ENCODE measurements around the gene AK5.

AK5 gene

DNA sequence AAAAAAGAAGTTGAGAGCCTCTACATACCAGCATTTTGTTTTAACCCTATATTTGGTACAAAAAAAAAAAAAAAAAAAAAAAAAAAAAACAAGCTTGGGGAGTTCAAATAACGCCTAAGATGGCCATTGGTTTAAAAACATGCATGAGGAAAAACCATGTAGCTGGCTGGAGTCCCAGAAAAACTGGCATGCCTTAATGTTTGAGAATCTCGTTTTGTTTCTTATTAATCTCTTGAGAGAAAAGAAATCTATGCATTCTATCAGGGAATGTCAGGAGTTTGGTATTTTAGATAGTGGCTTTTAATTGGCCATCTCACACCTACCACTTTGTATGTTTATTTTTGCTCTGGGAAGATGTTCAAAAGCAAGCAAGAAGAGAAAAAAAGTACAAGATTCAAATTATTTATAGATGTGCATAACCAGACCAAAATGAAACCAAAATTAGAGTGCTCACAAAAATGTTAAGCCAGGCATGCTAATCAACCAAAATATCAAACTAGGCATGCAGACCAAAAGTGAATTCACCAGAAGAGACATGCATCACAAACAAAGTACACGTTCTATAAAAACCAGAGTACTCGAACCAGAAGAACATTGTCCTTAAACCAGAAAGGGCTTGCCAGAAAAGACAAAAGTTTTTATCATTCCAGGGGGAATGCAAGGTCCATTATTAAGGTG is 156.6 kb downstream of the AK5 start:
- no peak for ATAC-seq (ENCODE audit: low read depth)
- Mint-ChIP-seq H3K9me3 (peaks cover 10% of the 10 kb centered on the region), H3K27me3 (peaks cover 3% of the 10 kb centered on the region), H3K4me1 (no peaks in the 10 kb centered on the region), H3K36me3 (peaks cover 2% of the 10 kb centered on the region), H3K27ac (no peak overlapping the region), H3K4me3 (no peak overlapping the region)
- DNase-seq (ENCODE audit: low spot score in 2 of 2), result no peak

DNA sequence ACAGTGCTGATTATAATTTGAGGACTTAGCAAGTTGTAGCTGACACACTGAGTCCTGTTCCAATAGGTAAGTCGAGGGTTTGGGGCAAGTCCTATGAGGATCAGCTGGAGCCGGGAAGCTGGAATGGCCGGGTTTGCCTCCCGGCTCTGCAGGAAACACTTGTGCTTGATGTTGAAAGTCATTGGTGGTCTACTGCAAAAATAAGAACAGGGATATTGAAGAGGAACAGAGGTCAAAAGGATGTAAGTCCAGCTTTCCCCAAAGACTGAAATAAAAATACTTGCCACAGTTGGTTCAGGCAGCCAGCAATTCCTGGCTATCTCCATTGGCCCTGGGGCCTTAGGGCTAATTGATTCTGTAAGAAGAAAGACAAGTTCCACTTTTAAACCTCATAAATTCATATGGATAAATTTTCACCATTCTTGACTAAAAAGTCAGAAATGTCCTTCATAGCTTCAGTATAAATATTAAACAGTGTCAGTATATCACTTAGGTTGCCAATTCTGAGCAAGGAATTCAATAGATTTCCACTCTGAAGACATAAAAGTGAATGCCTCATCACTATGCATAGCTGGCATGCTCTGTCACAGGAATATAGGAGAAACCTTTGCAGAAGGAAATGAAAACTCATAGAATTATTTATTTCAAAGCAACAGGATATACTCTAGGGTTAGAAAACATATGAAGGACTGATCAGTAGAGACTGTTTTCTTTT is 165.2 kb downstream of the AK5 start:
- no peak overlapping the region for H3K4me3 Mint-ChIP-seq
- no peaks in the 10 kb centered on the region for H3K9me3 Mint-ChIP-seq
- ATAC-seq (ENCODE audit: low read depth) (no peak), DNase-seq (ENCODE audit: low spot score in 2 of 2) (no peak)
- no peaks in the 10 kb centered on the region for H3K36me3 Mint-ChIP-seq
- H3K4me1 Mint-ChIP-seq, result no peaks in the 10 kb centered on the region
- H3K27ac Mint-ChIP-seq, result no peak overlapping the region
- peaks cover 7% of the 10 kb centered on the region for H3K27me3 Mint-ChIP-seq

DNA sequence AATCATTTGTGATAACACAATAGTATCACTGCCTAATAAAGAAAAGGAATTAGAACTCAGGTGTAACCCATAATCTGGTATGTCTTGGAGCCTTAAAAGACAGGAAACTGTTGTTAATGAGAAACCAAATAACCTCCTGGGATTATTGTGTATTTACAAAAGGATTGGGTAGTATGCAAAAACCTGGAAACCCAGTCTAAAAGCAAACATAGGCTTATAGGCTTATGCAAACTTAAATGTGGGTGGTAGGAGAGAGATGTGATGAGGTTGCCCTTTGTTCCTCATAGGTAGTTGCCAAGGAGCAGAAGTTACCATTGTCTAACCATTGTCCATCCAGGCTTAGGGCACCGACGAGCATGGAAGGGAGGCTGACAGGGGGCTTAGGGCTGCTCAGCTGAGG is 165.8 kb downstream of the AK5 start:
- H3K36me3 Mint-ChIP-seq, result no peaks in the 10 kb centered on the region
- no peak overlapping the region for H3K27ac Mint-ChIP-seq
- H3K27me3 Mint-ChIP-seq, result peaks cover 7% of the 10 kb centered on the region

DNA sequence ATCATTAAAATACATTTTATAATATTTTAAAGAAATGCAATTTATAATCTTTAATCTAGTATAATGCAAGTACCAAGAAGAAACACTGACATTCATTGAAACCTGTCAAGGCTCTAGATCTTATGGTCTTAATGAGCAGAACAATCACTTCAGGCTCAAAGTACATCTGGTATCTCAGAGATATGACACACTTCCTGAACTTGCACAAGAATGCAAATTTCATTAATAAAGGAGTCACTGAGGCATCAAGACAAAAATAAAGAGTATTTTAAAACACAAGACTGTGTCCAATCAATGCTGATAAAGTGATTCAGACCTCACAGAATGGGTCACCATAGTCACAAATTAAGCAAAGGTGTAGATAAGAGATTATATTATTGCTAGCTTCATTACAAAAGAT is 178.1 kb downstream of the AK5 start:
- H3K4me3 Mint-ChIP-seq, result no peak overlapping the region
- no peaks in the 10 kb centered on the region for H3K4me1 Mint-ChIP-seq
- ATAC-seq (ENCODE audit: low read depth) (no peak), DNase-seq (ENCODE audit: low spot score in 2 of 2) (no peak)
- H3K9me3 Mint-ChIP-seq, result no peaks in the 10 kb centered on the region
- peaks cover 6% of the 10 kb centered on the region for H3K27me3 Mint-ChIP-seq
- H3K27ac Mint-ChIP-seq, result no peak overlapping the region
- H3K36me3 Mint-ChIP-seq, result no peaks in the 10 kb centered on the region

More for the DNA sequence above, 165.8 kb downstream of the AK5 start:
- no peak for ATAC-seq (ENCODE audit: low read depth)
- Mint-ChIP-seq H3K4me3 (no peak overlapping the region), H3K9me3 (no peaks in the 10 kb centered on the region), H3K4me1 (no peaks in the 10 kb centered on the region)
- no peak for DNase-seq (ENCODE audit: low spot score in 2 of 2)

DNA sequence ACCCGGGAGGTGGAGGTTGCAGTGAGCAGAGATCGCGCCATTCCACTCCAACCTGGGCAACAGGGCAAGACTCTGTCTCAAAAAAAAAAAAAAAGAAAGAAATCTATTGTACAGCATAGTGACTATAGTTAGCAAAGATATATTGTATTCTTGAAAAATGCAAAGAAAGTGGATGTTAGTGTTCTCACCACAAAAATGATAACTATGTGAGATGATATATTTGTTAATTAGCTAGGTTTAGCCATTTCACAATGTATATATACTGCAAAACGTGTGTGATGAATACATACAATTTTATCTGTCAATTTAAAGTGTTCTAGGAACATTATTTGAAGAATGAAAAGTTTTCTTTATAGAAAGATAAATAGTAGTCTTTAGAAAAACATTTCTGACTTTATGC is 179.9 kb downstream of the AK5 start:
- DNase-seq (ENCODE audit: low spot score in 2 of 2) (no peak), ATAC-seq (ENCODE audit: low read depth) (no peak)
- Mint-ChIP-seq H3K4me1 (no peaks in the 10 kb centered on the region), H3K27me3 (peaks cover 9% of the 10 kb centered on the region), H3K36me3 (no peaks in the 10 kb centered on the region), H3K9me3 (no peaks in the 10 kb centered on the region), H3K4me3 (no peak overlapping the region), H3K27ac (no peak overlapping the region)

DNA sequence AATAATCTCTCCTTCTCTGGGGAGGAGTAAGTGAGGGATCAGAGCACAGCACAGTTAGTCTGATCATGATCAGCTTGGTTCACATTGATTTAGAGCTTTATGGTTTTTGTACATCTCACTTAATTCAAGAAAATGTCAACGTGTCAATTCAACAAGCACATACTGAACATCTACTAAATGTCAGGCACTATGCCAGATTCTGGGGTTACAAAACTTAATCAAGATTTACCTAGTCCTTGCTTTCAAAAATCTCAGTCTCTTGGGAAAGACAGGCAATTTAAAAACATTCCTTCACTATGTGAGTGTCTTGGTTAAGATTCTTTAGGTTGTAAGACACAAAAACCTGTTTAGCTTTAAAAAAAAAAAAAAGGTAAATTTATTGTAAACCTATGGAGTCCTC is 181.4 kb downstream of the AK5 start:
- Mint-ChIP-seq H3K27ac (no peak overlapping the region), H3K36me3 (no peaks in the 10 kb centered on the region), H3K4me3 (no peak overlapping the region), H3K4me1 (no peaks in the 10 kb centered on the region), H3K9me3 (no peaks in the 10 kb centered on the region), H3K27me3 (peaks cover 6% of the 10 kb centered on the region)
- no peak for DNase-seq (ENCODE audit: low spot score in 2 of 2)
- no peak for ATAC-seq (ENCODE audit: low read depth)

DNA sequence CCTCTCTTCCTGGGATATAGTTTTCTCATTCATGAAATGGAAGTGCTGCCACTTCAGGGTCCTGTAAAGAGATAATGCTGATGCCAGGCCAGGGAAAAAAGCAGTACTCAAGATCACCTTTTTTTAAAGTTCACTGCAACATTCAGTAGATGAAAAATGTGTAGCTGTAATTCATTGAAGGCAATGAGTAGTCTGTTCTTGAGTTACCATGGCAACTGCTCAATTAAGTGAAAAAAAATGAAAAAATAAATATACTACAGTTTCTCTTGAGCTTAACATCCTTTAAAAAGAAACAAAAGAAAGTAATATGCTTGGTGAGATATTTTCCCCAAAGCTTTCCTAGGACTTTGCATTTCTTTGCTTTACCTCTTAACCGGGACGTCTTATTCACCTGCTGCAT is 183.3 kb downstream of the AK5 start:
- Mint-ChIP-seq H3K9me3 (no peaks in the 10 kb centered on the region), H3K4me3 (no peak overlapping the region), H3K4me1 (no peaks in the 10 kb centered on the region), H3K27ac (no peak overlapping the region), H3K36me3 (no peaks in the 10 kb centered on the region), H3K27me3 (peaks cover 4% of the 10 kb centered on the region)
- no peak for ATAC-seq (ENCODE audit: low read depth)
- no peak for DNase-seq (ENCODE audit: low spot score in 2 of 2)

DNA sequence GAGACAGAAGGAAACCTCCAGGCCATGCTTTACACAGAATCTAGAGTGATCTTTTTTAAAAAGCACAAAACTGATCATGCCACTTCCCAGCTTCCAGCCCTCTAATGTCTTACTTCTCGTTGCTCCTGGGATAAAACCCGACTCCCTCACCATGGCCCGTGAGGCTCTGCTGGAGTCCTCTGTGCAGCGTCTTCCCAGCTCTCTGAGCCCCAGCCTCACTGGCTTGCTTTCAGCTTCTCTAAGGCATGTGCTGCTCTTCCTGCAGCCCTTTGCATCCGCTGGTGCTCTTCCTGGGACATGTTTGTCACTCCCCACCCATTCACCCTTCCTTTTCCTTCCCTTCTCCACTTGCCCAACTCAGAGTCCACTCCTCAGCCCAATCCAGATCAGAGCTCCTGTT is 184.1 kb downstream of the AK5 start:
- H3K4me3 Mint-ChIP-seq, result no peak overlapping the region
- H3K9me3 Mint-ChIP-seq, result no peaks in the 10 kb centered on the region
- no peaks in the 10 kb centered on the region for H3K4me1 Mint-ChIP-seq
- ATAC-seq (ENCODE audit: low read depth) (no peak), DNase-seq (ENCODE audit: low spot score in 2 of 2) (no peak)
- no peaks in the 10 kb centered on the region for H3K36me3 Mint-ChIP-seq
- peaks cover 4% of the 10 kb centered on the region for H3K27me3 Mint-ChIP-seq
- no peak overlapping the region for H3K27ac Mint-ChIP-seq

DNA sequence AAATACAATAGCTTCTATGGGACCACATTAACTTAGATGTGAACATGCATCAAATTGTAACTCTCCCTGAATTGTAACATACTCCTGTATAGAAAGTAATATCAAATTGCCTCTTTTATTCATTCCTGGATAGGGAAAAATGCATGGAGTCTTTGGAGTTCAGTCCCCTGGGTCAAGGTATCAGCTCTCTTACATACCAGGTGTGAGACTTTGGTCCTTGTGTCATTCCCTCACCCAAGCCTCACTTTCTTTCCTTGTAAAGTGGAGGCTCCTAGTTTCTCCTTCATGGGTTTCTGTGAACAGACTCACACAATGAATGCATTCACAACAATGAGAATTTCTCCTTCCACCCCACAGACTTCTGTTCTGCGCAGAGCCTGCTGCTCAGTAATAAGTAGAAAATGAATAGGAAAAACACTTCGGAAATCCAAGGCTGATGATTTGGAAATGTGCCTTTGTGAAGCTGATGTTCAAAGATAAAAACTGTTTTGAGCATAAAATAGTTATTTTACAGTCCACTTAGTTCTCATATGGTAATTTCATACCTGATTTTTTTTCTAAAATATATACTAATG is 185.3 kb downstream of the AK5 start:
- peaks cover 4% of the 10 kb centered on the region for H3K27me3 Mint-ChIP-seq

DNA sequence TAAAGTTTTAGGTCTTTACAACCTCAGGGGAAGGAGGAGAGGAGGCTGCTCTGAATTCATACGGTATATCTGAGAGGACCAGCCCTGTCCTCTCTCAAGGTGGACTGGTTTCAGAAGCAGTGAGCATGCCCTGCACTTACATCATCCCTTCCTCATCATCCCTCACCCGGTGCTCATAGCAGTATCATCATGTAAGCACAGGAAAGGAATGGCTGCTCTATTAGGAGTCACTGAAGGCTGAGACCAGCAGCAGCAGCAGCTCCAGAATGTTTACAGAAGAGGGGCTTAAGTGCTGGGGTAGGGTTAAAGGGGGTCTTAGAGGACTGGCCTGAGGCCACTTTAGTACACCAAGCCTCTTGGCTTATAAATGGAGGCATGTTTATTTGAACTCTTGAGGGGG is 185.9 kb downstream of the AK5 start:
- Mint-ChIP-seq H3K36me3 (no peaks in the 10 kb centered on the region), H3K9me3 (peaks cover under 1% of the 10 kb centered on the region), H3K4me1 (no peaks in the 10 kb centered on the region), H3K4me3 (no peak overlapping the region), H3K27ac (no peak overlapping the region), H3K27me3 (peaks cover 5% of the 10 kb centered on the region)
- no peak for DNase-seq (ENCODE audit: low spot score in 2 of 2)
- no peak for ATAC-seq (ENCODE audit: low read depth)

More for the DNA sequence above, 185.3 kb downstream of the AK5 start:
- H3K36me3 Mint-ChIP-seq, result no peaks in the 10 kb centered on the region
- no peak overlapping the region for H3K4me3 Mint-ChIP-seq
- no peak for ATAC-seq (ENCODE audit: low read depth)
- DNase-seq (ENCODE audit: low spot score in 2 of 2), result no peak
- no peak overlapping the region for H3K27ac Mint-ChIP-seq
- H3K4me1 Mint-ChIP-seq, result no peaks in the 10 kb centered on the region
- no peaks in the 10 kb centered on the region for H3K9me3 Mint-ChIP-seq

DNA sequence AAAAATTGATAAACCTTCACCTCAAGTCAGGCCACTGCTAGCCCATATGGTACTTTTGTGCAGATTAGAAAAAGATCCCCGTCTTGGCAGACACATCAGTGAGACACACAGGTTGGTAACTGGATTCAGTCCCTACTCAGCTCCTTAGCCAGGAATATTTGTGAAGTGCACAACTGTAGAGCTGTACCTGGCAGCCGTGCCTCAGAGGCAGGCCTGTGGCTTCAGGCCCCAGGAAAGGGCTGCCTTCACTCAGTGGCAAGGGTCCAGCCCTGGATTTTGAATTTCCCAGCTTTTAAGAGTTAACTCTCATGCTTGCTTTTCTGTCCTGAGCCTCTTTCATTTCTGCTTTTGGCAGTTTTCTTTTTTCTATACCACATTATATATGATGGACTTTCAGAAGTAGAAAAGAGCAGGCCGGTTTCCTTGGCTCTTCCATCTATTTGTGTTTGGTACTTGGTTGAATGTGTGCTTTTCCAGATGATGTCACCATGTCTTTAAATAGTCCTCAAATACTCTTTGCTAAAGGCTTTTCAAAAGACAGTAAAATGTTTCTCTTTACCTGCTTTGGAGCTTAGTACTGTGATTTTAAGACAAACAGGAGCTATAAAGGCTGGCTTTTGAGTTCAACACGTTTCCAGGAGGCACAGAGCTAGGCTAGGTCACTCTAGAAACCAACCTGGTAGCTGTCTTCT is 186.6 kb downstream of the AK5 start:
- Mint-ChIP-seq H3K36me3 (no peaks in the 10 kb centered on the region), H3K4me3 (no peak overlapping the region), H3K27ac (no peak overlapping the region), H3K9me3 (peaks cover 1% of the 10 kb centered on the region), H3K27me3 (peaks cover 5% of the 10 kb centered on the region), H3K4me1 (no peaks in the 10 kb centered on the region)
- ATAC-seq (ENCODE audit: low read depth), result no peak
- no peak for DNase-seq (ENCODE audit: low spot score in 2 of 2)

DNA sequence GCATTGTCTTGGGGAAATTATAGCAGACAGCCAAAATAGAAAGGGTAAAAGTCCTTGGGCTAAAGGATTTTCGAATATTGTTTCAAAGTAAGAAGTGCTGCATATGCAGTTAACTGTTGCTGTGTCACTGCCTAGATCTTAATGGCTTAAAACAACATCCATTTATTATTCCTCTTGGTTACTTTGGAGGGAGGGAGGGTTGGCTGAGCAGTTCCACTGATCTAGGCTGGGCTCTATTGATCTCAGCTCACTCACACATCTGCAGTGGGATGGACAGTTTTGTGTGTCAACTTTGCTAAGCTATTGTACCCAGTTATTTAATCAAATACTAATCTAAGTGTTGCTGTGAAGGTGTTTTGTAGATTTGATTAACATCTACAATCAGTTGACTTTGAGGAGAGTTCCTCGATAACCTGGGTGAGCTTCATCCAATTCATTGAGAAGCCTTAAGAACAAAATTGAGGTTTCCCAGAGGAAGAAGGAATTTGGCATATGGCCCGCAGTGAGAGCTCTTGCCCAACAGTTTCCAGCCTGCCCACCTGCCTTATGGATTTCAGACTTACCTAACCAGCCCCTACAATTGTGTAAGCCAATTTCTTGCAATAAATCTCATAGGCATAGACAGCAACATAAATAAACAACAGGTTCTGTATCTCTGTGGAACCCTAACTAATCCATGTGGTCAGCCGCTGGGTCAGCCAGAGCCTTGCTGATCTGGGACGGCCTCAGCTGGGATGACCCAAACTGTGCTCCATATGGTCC is 187.3 kb downstream of the AK5 start:
- DNase-seq (ENCODE audit: low spot score in 2 of 2) (no peak), ATAC-seq (ENCODE audit: low read depth) (no peak)
- no peak overlapping the region for H3K27ac Mint-ChIP-seq
- H3K27me3 Mint-ChIP-seq, result peaks cover 8% of the 10 kb centered on the region
- H3K9me3 Mint-ChIP-seq, result peaks cover 1% of the 10 kb centered on the region
- no peaks in the 10 kb centered on the region for H3K36me3 Mint-ChIP-seq
- H3K4me1 Mint-ChIP-seq, result no peaks in the 10 kb centered on the region
- no peak overlapping the region for H3K4me3 Mint-ChIP-seq

DNA sequence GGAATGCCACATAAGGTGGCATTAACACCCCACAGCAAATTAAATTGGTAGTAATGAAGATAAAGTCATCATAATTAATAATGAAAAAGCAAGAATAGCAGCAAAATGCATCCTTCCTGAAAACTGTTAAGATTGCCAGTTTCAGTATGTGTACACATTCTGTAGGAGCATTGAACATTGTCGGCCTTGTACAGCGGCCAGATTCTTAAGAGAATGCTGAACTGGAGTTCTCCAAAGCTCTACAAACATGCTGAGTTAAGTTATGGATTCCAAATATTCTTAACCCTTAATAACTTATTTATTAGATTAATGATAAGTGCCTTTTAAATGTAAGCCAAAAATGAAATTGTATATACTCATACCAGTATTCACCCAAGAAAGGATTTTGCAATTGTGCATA is 189.9 kb downstream of the AK5 start:
- no peak for DNase-seq (ENCODE audit: low spot score in 2 of 2)
- no peak for ATAC-seq (ENCODE audit: low read depth)
- no peak overlapping the region for H3K4me3 Mint-ChIP-seq
- peaks cover 9% of the 10 kb centered on the region for H3K27me3 Mint-ChIP-seq
- no peaks in the 10 kb centered on the region for H3K36me3 Mint-ChIP-seq
- no peaks in the 10 kb centered on the region for H3K4me1 Mint-ChIP-seq
- H3K9me3 Mint-ChIP-seq, result peaks cover 1% of the 10 kb centered on the region
- H3K27ac Mint-ChIP-seq, result no peak overlapping the region

DNA sequence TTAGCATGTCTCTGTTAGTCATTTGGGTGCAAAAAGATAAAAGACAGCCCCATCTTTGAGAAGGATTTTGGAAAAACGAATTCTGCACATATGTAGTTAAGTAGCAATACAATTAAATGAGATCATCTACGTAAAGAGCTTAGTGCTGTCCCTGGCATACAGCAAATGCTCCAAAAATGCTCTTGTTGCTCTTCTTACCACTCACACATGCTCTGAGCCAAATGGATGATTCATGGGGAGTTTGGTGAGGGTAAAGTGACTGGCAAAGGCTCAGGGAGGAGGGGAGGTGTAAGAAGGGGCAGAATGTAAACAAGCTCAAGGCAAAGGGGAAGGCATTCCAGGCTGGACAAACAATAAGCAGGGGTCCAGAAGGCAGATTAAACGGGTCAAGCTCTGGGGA is 191.9 kb downstream of the AK5 start:
- ATAC-seq (ENCODE audit: low read depth) (no peak), DNase-seq (ENCODE audit: low spot score in 2 of 2) (no peak)
- H3K27ac Mint-ChIP-seq, result no peak overlapping the region
- H3K4me3 Mint-ChIP-seq, result no peak overlapping the region
- H3K9me3 Mint-ChIP-seq, result peaks cover 1% of the 10 kb centered on the region
- no peaks in the 10 kb centered on the region for H3K36me3 Mint-ChIP-seq
- no peaks in the 10 kb centered on the region for H3K4me1 Mint-ChIP-seq
- peaks cover 13% of the 10 kb centered on the region for H3K27me3 Mint-ChIP-seq

Data from memory B cell (primary cell).